ENCODE results near the gene TMEM203. TPM values are rescaled to one million over a fixed set of nuclear protein-coding genes. Genes with fewer than 3 reads are reported as not detected.

The TMEM203 gene, protein sequence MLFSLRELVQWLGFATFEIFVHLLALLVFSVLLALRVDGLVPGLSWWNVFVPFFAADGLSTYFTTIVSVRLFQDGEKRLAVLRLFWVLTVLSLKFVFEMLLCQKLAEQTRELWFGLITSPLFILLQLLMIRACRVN
- total RNA-seq (ENCODE audit: unreplicated experiment), result 36.5 TPM
- long read RNA-seq, transcript TMEM203-201 (1 exons, 1,557 nt), result major isoform, 6 of 6 reads
- long read RNA-seq, partial matches to known transcripts, result 0 of 6 reads
- long read RNA-seq, other reads (novel, unspliced or antisense), result 0 of 6 reads

DNA sequence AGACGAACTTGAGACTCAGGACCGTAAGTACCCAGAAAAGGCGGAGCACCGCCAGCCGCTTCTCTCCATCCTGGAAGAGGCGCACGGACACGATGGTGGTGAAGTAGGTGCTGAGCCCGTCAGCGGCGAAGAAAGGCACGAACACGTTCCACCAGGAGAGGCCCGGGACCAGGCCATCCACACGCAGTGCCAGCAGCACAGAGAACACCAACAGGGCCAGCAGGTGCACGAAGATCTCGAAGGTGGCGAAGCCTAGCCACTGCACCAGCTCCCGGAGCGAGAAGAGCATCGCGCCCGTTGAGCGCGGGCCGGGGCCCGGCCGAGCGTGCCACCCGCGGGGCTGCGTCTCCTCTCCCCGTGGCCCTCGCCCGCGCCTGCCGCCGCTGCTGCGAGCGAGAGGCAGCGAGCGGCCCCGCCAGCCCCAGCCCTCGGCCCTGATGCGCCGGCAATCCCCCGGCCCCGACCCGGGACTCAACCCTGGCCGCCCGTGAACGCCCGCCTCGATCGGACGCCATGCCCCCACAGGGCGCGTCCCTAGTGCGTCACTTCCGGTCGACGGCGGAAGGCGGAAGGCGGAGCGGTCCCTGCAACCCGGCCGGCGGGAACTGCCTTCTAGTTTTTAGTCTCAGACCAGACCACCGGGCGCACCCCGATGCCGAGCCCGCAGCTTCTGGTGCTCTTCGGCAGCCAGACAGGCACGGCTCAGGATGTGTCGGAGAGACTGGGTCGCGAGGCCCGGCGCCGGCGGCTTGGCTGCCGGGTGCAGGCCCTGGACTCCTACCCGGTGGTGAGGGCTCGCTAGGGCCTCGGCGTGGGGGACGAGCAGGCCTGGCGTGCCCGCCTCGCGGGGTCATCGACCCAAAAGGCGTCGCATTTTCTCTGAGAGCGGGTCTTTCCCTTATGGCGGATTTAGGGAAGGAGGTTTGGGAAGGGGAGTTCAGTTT lies at the start of gene TMEM203, which contains the start of gene NDOR1:
TMEM203 (minus strand) TSS at position 523 of the 944 bp plus-strand sequence; CDS start at position 289, 234 bp downstream.
NDOR1 (plus strand) TSS at position 575 of the 944 bp plus-strand sequence; CDS start at position 653, 78 bp downstream.
- H3K36me3 Mint-ChIP-seq (ENCODE audit: unreplicated experiment), result peaks cover 5% of the 10 kb centered on the region
- DNase-seq, result peak; percentile 96
- TF ChIP-seq, protein P1, sequence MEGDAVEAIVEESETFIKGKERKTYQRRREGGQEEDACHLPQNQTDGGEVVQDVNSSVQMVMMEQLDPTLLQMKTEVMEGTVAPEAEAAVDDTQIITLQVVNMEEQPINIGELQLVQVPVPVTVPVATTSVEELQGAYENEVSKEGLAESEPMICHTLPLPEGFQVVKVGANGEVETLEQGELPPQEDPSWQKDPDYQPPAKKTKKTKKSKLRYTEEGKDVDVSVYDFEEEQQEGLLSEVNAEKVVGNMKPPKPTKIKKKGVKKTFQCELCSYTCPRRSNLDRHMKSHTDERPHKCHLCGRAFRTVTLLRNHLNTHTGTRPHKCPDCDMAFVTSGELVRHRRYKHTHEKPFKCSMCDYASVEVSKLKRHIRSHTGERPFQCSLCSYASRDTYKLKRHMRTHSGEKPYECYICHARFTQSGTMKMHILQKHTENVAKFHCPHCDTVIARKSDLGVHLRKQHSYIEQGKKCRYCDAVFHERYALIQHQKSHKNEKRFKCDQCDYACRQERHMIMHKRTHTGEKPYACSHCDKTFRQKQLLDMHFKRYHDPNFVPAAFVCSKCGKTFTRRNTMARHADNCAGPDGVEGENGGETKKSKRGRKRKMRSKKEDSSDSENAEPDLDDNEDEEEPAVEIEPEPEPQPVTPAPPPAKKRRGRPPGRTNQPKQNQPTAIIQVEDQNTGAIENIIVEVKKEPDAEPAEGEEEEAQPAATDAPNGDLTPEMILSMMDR (IDR thresholded peaks at IDR 0.05; ENCODE audit: partially characterized antibody, unreplicated experiment), result no peak
- H3K4me3 Mint-ChIP-seq (ENCODE audit: unreplicated experiment), result peak within 1 kb of the TSS; percentile 97
- peaks cover 12% of the 10 kb centered on the region for H3K9me3 Mint-ChIP-seq (ENCODE audit: unreplicated experiment)
- H3K27me3 Mint-ChIP-seq (ENCODE audit: unreplicated experiment), result peaks cover 3% of the 10 kb centered on the region
- H3K27ac Mint-ChIP-seq (ENCODE audit: unreplicated experiment), result peak within 1 kb of the TSS; percentile 85
- H3K4me1 Mint-ChIP-seq (ENCODE audit: low read depth, unreplicated experiment), result peaks cover 13% of the 10 kb centered on the region

DNA sequence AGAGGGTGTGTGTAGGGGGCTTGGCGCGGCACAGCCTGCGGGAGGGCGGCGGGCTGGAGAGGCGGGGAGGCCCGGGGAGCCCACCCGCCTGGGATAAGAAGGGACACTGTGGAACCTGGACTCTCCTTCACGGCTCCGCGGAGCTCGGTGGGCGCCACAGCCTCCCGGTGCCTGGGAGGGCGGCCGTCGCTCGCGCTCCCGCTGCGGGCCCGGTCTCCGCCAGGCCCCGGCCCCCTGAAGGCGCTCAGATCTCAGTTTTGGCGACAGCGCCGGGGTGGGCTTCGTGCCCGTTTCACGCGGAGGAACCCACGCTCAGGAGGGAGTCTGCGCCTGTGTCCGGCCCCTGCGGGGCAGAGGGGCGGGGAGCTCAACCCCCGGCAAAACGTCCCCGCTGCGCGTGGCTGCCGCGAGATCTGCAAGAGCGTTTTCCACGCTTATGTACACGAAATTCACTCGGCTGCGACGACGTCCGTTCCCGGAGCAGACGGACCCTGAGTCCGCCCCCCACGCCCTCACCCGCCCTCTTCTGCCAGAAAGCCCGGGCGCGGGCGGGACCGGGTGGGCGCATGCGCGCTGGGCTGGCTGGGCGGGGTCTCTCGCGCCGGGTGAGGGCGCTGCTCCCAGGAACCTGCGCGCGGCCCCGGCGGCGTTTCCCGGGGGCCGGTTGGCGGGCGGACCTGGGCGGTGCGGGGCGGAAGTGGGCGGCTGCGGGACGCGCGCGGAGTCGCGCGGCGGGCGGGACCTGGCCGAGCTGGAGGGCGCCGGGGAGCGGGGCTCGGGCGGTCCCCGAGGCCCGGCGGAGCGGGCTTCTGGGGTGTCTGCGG lies 49.4 kb upstream of the TMEM203 start, which contains the start of gene NELFB:
NELFB (plus strand) TSS at position 704 of the 824 bp plus-strand sequence.
- H3K36me3 Mint-ChIP-seq (ENCODE audit: unreplicated experiment), result no peaks in the 10 kb centered on the region
- H3K27ac Mint-ChIP-seq (ENCODE audit: unreplicated experiment), result peak within 1 kb of the TSS; percentile 68
- DNase-seq, result peak; percentile 98
- H3K4me1 Mint-ChIP-seq (ENCODE audit: low read depth, unreplicated experiment), result peaks cover 1% of the 10 kb centered on the region
- peaks cover 5% of the 10 kb centered on the region for H3K9me3 Mint-ChIP-seq (ENCODE audit: unreplicated experiment)
- TF ChIP-seq, protein P1 (IDR thresholded peaks at IDR 0.05; ENCODE audit: partially characterized antibody, unreplicated experiment), result no peak
- H3K4me3 Mint-ChIP-seq (ENCODE audit: unreplicated experiment), result peak within 1 kb of the TSS; percentile 92
- H3K27me3 Mint-ChIP-seq (ENCODE audit: unreplicated experiment), result peaks cover 2% of the 10 kb centered on the region

DNA sequence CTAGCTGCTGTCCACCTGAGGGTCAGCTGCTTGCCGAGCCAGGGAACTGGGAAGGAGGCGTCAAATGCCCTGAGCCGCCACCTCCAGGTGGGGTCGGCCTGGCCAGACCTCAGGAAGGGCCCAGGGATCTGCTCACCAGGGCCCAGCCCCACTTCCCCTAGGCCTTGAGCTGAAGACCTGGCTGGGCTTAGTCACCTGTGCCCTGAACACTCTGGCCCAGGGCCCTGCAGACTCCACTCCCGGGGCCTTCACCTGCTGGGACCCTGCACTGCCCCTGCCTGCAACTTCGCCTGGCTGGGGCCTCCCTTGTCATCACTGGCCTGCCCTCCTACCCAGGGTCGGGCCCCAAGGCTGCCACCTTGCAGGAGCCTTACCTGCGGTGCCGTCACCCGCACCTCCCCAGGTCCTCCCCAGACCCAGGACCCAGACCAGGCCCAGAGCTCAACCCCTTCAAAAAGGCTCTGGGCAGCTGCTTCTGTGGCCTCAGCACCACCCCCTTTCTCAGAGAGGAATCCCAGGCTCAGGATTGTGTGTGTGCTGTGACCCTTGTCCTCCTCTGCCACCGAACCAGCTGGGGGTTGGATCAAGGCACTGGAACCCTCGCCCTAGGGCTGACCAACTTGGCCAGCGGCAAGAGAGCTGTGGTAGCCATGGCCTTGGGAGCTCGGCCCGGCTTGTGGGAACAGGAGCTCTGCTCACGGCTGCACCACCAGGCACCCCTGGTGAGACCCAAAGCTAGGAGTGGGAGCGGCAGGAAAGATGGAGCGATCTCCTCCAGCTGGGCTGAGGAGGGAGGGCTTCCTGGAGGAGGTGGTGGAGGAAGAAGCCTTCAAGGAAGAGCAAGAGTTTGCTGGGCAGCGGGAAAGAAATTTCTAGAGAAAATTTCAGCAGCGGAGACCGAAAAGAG lies 48.5 kb upstream of the TMEM203 start:
- TF ChIP-seq, protein P1 (IDR thresholded peaks at IDR 0.05; ENCODE audit: partially characterized antibody, unreplicated experiment), result no peak
- Mint-ChIP-seq H3K36me3 (ENCODE audit: unreplicated experiment) (no peaks in the 10 kb centered on the region), H3K9me3 (ENCODE audit: unreplicated experiment) (peaks cover 5% of the 10 kb centered on the region), H3K4me1 (ENCODE audit: low read depth, unreplicated experiment) (peaks cover 1% of the 10 kb centered on the region), H3K27ac (ENCODE audit: unreplicated experiment) (peak overlapping the region; percentile 68), H3K4me3 (ENCODE audit: unreplicated experiment) (peak overlapping the region; percentile 92), H3K27me3 (ENCODE audit: unreplicated experiment) (peaks cover 2% of the 10 kb centered on the region)
- DNase-seq, result no peak

All from glutamatergic neuron (in vitro differentiated cells).